ENCODE data around the gene PPP1R13B.

PPP1R13B gene

DNA sequence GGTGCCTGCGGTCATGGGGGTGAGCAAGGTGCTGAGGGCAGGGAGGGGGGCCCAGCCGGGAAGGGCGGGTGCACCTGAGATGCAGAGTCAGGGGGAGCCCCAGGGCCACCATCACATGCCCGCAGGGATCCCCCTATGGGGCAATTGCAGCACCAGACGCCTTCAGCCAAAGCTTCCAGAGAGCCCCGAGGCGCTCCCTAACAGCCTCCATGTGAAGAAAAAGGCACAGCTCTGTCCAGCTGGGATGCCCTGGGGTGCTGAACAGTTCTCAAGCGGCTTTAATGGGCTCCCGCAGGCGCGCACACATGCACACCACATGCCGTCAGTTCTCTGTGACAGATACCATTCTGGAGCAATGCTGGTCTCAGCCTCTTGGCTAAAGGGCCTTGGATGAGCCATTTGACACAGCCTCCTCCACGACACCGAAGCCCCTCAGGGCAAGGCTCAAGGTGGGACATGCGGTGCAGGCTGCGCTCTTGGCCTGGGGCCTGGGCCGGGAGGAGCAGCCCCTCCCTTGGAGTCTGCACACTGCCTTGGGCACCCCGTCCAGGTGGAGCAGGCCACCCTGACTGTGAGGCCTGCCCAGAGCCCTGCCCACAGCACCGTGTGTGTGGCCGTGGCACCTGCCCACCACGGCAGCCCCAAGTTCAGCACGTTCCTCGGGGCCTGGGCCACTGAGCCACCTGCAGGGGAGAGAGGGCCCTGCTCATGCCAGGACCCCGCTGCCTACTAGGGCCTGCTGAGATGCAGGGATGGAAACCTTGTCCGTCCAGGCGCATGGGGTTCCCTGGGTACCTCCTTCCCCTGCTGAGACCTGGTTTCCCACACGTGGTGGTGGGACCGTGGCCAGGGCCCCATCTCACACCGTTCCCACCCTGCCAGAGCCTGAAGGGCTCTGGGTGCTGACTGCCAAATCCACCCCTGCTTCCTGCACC lies 139.8 kb downstream of the PPP1R13B start:
- FAIRE-seq = no peak

DNA sequence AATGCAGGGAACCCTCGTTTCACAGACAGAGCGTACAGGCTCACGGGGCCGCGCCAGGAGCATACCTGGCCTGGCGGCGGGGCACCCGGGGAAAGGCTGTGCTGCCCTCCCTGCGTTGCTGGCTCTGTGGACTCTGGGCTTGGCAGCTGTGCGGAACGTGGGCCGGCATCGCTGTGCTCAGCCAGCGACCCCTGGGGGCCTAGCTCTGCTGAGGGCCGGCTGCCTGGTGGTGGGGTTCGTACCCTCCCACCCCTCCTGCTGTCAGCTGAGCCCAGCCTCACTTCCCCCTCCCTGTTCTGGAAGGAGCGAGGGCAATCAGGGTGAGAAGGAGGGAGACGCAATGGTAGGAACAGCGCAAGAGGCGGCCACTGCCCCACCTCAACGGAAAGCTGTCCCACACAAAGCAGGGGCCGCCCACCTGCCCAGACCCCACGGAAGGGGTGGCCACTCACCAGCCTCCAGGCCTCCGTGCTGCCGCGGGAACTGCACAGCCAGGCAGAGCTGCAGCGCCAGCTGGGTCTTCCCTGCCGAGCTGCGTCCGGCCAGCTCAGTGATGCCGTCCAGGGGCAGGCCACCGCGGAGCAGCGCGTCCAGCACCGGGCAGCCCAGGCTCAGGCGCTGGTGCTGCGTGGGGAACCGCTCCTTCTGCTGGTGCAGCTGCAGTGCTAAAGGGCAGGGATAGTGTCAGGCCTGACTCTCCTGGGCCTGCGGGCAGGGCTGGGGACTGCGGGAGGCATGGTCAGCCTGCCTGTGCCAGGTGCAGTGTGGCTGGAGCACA lies 140.6 kb downstream of the PPP1R13B start:
- FAIRE-seq = no peak

DNA sequence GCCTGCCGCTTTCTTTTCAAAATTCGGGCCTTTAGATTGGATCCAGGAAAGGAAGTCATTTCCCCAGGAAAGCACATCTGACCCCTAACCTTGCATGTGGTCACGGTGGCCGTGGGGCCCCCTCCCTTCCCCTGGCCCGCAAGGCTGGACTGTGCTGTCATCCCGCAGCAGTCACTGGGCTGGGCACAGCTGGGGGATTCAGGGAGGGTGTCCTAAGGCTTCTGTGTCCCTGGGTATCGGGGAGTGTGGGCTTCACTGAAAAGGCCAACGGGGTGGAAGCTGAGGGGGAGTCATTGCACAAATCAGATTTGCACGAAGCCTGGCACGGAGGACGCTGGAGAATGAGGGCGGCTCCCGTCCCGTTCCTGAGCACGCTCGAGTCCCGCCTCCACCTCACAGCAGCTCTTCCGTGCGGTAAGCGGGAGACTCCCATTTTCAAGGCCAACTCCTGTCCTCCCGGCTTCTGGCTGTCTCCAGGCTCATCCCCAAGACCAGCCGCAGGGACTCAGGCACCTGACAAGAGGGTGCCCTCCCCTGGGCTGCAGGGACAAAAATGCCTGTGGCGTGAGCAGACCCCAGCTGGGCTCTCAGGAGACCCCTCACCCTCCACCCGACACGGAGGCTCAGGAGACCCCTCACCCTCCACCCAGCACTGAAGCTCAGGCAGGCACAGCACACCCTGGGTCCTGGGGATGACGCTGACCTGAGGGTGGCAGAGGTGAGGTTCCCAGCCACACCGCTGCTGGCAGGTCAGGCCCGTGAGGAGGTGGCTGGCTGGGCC lies 141.7 kb downstream of the PPP1R13B start:
- FAIRE-seq = no peak

DNA sequence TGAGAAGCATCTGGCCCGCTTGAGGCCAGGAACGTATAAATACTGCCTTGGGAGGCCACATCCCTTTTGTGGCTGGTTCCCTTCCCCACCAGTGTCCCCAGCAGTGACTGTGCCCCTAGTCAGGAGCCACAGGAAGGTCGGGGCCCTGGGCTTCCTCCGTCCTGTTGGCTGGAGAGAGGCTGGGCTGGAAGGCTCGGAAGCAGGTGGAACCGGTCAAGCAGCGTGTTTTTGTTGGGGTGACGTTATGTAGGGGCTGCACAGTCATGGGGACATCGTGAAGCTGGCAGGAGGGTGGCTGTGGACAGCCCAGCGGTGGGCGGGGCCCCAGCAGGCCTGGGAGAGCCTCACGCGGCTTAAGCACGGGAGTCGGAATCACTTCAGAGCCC lies 142.3 kb downstream of the PPP1R13B start:
- FAIRE-seq = no peak

DNA sequence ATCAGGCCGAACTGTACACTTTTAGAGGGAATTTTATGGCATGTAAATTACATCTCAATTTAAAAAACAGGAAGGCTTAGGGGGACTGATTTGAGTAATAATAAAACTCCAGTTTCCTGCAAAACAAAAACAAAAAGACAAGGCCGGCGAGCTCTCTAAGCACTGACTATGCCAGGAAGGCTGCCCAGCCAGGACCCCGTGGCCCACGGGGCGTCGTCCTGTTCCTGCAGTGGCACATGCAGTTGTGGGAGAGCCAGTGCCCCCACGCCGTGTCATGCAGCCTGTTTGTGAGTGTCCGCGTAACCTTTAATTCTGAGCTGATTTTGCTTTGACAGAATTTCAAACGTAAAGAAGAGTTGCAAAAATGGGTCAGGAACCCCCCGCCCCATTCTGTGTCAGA lies 142.7 kb downstream of the PPP1R13B start:
- no peak for FAIRE-seq

DNA sequence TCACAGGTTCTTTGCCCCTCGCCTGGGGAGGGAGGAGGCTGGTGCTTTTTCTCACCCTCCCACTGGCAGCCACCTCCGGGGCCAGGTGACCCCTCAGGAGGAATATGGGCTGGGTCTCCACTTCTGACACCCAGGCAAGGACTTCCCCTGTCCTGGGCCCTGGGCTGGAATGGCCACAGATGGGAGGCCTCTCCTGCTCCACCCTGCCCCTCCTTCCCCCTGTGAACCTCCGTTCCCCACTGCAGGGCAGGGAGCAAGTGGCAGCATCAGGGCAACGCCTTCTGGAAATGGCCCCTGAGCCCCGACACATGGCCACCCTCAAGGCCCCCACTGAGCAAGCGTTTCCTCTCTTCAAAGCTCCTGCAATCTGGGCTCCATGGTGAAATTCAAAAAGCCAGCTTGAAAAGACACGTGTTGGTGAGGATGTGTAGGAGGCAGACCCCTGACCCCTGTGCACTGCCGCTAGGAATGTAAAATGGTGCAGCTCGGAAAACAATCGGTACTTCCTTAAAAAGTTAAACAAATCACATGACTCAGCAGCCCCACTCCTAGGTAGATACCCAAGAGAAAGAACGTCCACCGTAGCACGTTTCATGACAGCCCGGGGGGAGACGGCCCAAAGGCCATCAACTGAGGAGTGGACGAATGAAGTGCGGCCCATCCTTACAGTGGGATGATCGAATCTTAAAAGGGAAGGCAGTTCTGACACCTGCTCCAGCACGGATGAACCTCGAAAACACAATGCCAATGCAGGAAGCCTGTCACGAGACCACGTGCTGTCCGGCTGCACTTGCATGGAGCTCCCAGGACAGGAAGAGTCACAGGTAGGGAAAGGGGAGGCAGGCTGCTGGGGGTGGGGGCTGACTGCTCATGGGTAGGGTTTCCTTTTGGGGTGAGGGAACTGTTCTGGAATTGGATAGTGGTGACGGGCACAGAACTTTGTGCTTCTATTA lies 143.7 kb downstream of the PPP1R13B start:
- FAIRE-seq = no peak

DNA sequence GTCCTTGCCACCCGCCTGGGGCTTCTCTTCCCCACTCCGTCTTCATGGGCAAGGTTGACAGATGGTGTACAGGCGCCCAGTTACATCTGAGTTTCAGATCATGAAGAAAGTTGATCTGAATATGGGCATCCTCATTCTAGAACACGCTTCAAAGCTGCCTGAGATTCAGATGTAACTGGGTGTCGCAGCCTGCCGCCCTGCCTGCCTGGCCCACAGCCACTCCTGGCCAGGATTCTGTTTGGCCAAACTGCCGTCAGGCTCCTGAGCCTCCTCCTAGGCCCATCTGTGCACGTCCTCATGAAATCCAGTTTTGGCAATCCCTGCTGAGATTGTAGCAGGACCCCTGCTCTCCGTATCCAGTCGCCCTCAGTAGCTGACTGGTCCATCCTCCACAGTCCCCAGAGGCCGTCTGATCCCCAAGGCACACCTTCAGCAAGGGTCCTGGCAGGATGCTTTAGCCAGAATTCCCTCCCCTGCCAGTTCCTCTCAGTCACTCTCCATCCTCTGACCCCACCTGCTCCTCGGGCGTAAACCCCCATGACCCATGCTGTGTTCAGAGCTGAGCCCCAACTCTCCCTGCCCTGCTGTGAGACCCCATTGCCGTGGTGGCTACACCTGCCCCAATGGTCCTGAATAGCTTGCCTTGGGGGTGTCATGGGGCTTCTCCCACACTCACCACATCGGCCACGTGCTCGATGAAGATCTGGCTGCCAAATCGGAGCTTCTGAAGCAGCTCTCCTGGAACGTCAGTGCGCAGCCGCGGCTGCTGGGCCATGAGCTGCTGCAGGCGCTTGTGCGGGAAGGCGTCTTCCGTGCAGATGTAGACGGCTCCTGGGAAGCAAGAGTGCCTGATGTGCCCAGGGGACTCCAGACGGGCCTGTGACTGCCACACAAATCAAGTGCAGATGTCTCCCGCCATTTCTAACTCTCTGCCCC lies 144.6 kb downstream of the PPP1R13B start:
- FAIRE-seq = no peak

DNA sequence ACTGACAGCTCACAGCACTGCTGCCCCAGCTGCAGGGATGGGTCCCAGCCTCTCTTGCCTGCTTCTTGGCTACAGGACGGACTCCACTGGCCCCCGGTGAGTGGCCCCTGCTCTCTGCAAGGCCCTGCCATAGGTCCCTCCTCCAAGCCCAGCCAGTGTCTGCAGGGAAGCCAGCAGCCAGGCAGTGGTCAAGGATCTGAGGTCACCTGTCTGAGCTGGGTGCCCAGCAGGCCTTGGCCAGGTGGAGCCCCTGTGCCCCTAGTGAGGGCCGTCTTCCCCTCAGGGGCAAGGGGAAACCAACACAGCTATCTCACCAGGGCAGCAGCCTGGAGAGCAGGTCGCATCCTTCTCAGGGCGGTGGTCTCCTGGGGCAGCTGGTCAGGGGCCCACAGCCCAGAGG lies 145.3 kb downstream of the PPP1R13B start:
- no peak for FAIRE-seq

DNA sequence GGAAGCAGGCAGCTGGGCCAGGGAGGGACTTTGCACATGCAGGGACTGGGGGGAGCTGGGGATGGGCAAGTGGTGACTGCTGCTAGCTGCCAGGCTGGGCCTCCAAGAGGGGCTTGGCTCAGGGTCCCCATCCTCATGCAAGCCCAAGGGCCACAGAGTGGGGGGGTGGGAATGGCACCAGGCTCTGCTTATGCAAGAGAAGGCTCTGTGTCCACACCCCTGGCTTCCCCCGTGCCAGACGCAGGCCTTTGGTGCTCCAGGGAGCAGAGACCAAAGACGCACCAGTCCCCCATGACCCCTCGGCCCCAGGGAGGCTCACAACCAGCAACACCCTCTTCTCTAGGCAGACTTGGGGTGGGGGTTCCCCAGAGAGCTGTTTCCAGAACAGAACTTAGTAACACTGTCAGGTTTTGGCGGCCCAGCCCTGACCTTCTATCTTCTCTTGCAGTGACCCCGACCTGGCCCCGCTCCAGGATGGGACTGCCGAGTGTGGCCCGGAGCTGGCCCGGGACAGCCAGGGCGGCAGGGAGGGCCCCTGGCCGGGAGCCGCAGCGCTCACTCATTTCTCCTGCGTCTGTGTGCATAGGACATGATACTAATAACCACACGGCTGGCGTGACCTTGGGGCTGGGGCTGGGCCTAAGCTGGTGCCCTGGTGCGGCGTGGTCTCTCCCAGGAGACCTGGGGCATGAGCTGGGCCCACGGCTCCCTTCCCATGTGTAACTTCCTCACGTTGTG lies 146.5 kb downstream of the PPP1R13B start:
- FAIRE-seq = no peak

DNA sequence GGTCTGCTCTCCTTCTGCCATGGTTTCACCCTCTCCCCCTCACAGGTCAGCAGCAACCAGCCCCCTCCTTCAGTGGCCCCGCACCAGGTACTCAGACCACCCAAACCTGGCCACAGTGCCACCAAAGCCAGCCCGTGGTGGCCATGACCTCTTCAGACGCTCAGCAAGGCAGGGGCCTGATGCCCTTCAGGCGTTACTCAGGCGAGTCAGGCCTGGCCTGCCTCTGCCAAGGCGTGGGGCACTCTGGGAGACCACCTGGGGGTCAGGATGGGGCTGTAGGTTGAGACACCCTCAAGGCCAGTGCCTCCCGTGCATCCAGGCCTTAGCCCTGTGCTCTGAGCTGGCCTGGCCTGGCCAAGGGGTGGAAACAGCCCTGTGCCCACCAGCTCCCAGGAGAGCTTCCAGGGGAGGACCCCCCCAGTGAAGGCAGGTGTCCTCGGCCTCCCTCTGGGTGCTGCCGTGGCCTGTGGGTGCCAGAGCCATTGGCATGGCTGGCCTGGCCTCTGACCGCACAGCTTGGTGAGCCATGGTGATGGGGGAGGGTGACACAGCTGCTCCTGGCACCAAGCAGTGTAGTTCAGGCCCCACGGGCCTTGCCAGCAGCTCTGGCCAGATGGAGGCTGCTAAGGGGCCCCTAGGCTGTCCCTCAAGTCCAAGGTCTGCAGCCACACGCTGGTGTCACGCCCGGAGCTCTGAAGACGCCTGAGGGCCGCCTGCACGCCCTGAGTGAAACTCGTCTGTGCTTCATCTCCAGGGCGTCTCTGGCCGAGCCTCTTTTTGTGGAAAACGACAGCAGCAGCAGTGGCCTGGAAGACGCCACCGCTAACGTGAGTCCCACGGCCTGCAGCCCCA lies 147.2 kb downstream of the PPP1R13B start:
- no peak for FAIRE-seq

DNA sequence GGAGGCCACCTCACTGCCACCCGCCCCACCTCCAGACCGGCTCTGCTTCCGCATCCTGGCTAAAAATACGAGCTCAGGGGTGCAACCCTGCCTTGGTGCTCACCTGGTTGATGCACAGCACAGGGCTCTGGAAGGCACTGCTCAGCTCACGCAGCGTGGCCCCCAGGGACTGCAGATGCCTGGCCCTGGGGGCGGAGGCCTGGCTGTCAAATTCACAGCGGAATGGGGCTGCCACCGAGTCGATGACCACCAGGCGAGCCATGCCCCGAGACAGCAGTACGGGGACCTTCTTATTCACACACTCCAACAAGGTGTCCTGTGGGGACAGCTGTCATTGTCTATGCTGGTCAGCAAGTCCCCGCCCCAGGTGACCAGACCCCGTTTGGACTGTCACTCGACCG lies 148.1 kb downstream of the PPP1R13B start:
- no peak for FAIRE-seq

DNA sequence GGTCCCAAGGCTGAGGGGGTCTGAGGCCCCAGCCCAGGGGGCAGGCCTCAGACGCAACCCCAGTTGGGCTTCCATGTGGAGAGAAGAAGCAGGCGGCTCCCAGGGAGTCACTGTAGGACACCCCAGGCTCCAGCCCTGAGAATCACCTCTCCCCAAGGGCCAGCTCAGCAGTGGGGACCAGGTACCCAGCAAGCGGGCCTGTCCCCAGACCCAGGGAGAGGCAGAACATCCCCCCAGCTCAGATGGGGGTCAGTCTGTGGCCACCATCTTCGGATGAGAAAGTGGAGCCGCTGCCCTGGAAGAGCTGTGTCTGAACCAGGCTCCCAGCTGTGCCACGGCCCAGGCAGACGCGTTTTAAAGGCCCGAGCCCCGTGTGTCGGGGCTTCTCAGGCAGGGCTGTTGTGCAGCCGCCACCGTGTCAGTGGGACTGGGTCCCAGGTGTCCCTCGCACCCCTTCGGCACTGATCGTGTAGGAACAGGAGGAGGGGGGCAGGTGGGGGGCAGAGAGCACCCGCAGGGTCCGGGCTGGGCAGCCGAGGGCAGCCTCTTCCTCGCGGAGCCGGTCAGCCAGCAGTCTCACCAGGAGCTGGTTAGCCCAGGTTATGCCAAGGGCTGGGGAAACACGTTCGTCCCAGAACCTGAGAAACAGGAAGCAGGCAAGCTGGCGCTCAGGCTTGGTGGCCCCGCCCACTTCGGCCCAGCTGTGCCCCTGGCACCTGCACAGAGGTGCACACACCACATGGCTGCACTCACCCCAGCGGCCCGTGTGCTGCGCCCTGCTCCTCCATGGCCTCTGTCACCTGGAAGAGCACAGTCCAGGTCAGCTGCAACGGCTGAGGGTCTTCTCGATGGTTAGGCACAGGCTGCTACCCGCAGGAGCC lies 148.8 kb downstream of the PPP1R13B start:
- no peak for FAIRE-seq

DNA sequence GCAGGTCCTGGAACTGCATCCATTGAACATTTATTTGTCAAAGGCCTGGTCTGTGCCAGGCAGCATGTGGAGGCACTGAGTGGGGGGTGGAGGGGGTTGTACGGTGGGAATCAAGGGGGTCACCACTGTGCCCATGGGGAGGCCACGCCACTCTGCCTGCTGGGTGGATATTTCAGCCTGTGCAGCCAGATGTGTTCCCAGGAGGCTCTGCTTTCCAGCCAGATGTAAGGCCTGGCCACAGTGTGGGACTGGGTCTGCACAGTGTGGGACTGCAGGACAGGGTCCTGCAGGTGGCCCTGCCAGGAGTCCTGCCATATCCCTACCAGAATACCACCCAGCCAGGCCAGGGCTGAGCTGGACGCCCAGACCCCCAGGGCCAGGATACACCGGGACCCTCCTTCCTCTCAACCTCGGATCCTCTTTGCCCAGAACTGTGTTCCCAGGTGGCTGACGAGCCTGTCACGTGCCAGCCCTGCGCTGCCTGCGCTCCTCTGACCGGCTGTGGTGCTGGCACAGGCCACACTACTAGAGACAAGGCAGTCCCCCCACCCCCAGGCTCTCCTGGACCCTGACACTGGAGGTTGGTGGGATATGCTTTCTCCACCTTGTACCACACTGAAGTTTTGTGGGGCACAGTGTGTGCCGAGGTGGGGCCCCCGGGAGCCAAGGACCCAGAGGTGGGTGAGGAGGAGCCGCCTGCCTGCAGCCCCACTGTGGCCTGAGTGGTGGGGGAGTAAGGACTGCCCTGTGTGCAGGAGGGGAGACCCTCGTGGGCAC lies 149.6 kb downstream of the PPP1R13B start:
- FAIRE-seq = no peak

DNA sequence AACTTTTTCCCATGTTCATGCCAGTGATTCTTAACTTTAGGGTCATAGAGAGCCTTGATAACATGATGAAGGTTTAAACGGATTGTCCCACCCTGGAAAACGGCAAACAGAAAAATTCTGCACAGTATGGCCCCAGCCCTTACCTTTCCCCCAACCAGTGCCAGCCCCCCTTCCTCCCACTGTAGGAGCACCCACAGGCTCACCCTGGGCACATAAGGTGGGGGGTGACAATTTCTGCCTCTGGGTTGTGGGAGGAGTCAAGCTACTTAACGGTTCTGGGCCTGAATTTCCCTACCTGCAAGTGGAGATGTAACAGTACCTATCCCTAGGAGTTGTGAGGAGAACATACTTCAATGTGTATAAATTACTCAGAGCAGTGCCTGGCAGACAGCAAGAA lies 150.2 kb downstream of the PPP1R13B start:
- FAIRE-seq = no peak

DNA sequence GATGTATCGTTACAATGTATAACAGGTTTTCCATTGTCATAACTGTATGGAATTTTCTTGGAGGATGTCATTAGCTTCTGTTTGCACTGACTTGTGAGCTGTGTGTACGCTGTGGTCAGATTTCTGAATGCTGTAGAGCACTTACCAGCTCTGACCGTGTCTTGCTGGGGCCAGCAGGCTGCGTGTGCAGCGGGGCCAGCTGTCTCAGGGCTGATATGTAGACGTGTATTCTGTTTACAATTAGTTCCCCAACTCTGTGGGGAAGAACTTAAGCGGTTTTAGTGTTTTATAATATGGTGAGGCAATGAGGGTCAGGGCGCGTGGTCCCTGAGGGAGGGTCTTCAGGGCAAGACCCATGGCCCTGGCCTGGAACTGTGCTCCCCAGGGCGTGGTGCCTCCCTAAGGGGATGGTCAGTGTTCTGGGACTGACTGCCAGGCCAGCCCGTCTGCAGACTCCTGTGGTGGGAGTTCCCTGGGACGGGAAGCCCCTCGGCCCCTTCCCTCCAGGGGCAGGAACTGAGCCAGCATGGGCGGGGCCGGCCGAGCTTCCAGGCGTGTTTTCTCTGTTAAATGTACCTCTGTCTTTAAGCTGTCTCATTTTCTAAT lies 150.8 kb downstream of the PPP1R13B start:
- no peak for FAIRE-seq

DNA sequence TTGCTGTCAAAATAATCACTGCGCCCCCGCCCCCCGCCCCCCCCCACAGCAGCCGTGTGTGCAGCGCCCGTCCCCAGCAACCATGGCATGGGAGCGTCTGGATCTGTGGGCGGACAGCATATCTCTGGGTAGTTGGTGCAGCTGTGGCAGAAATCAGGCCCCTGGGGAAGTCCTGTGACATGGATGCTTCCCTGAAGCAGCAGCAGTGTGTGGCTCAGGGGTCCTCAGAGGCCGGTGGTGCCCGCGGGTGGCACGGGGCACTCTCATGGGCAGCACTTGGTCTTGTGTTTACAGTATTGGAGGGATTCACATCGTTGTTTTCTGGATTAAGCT lies 151.3 kb downstream of the PPP1R13B start:
- FAIRE-seq = no peak

Measured in islet of Langerhans (tissue), 1 donor.